Fibroblast of lung (primary cell): ENCODE data around the gene DNAH14. TPM values are rescaled to one million over a fixed set of nuclear protein-coding genes. Genes with fewer than 3 reads are reported as not detected.

ENCODE experiments used
- DNase-seq, 2 donors: peaks; one replicate each; pipeline versions ENCODE4 v3.0.0 to v3.0.0-alpha.2; 2010; ENCODE audit warnings: low read depth in 2 of 2
- H2AFZ ChIP-seq: 2 replicates; pipeline ENCODE4 v1.5.1; 2012; ENCODE audit warnings: low read length, control low read depth, inconsistent platforms
- H3K27ac ChIP-seq: 2 replicates; pipeline ENCODE4 v1.5.1; 2011; ENCODE audit warnings: low read length, control low read depth; ENCODE audit not compliant: insufficient read depth
- H3K27me3 ChIP-seq: 2 replicates; pipeline ENCODE4 v1.5.1; 2011; ENCODE audit warnings: mild to moderate bottlenecking, low read length; ENCODE audit not compliant: control insufficient read depth, insufficient read depth
- H3K36me3 ChIP-seq: 2 replicates; pipeline ENCODE4 v1.5.1; 2011; ENCODE audit warnings: low read length; ENCODE audit not compliant: control insufficient read depth, insufficient read depth
- H3K4me1 ChIP-seq: 2 replicates; pipeline ENCODE4 v1.5.1; 2011; ENCODE audit warnings: low read length; ENCODE audit not compliant: control insufficient read depth, insufficient read depth; ENCODE audit errors: extremely low read depth
- H3K4me2 ChIP-seq: 2 replicates; pipeline ENCODE4 v1.5.1; 2011; ENCODE audit warnings: low read length, control low read depth; ENCODE audit not compliant: insufficient read depth; ENCODE audit errors: extremely low read depth
- H3K4me3 ChIP-seq, 4 experiments: fragments of 200-600 bp in 1 of 4; sonication (generic) in 1 of 4; replicated peaks in 1 of 4; 2 replicates each; pipeline ENCODE4 v1.5.1; 2011 to 2016; ENCODE audit warnings: low read length in 4 of 4, low read depth in 3 of 4, mild to moderate bottlenecking in 3 of 4, control low read depth in 2 of 4, inconsistent platforms in 1 of 4, mixed read lengths in 1 of 4; ENCODE audit not compliant: insufficient read depth in 1 of 4; ENCODE audit errors: control extremely low read depth in 1 of 4
- H3K79me2 ChIP-seq: 2 replicates; pipeline ENCODE4 v1.5.1; 2012; ENCODE audit warnings: mild to moderate bottlenecking, low read length, inconsistent platforms; ENCODE audit not compliant: control insufficient read depth, insufficient read depth
- H3K9ac ChIP-seq: 2 replicates; pipeline ENCODE4 v1.5.1; 2011; ENCODE audit warnings: mild to moderate bottlenecking, low read length, control low read depth; ENCODE audit not compliant: insufficient read depth
- H3K9me3 ChIP-seq: 2 replicates; pipeline ENCODE4 v1.5.1; 2012; ENCODE audit warnings: low read depth, low read length; ENCODE audit not compliant: control insufficient read depth, insufficient read depth
- H4K20me1 ChIP-seq: 2 replicates; pipeline ENCODE4 v1.5.1; 2011; ENCODE audit warnings: low read length; ENCODE audit not compliant: control insufficient read depth, insufficient read depth; ENCODE audit errors: extremely low read depth
- EZH2 ChIP-seq: IDR thresholded peaks from 2 replicates; pipeline ENCODE4 v1.5.1; 2012; ENCODE audit warnings: low read length, control low read depth, mild to moderate bottlenecking; ENCODE audit errors: missing control alignments
- polyA plus RNA-seq, 2 donors: library from polyadenylated mRNA; depleted of rRNA in 1 of 2; stranded (reverse) in 1 of 2; unstranded in 1 of 2; fragments of >200 nt; gene quantifications; 2 replicates each; pipeline ENCODE4 v1.2.1, GENCODE V29; 2011 to 2012; ENCODE audit warnings: missing spikeins in 1 of 2
- total RNA-seq: library from RNA; depleted of rRNA; stranded (reverse); fragments of >200 nt; gene quantifications from 2 replicates; pipeline ENCODE4 v1.2.1, GENCODE V29; 2014
- TF ChIP-seq, protein P1 (sequence below), 2 donors: IDR thresholded peaks in 1 of 2; conservative IDR thresholded peaks in 1 of 2; 1 replicate in 1 of 2; 2 replicates in 1 of 2; pipeline ENCODE4 v1.5.1; 2011 to 2012; ENCODE audit warnings: low read length in 2 of 2, control low read depth in 1 of 2, inconsistent platforms in 1 of 2, low read depth in 1 of 2, mild to moderate bottlenecking in 1 of 2

The DNAH14 gene
- total and polyA plus RNA-seq, 2 donors (not counting 1 experiment from before 2014, with no cell fraction given), result 5.4 to 19.7 TPM

DNA sequence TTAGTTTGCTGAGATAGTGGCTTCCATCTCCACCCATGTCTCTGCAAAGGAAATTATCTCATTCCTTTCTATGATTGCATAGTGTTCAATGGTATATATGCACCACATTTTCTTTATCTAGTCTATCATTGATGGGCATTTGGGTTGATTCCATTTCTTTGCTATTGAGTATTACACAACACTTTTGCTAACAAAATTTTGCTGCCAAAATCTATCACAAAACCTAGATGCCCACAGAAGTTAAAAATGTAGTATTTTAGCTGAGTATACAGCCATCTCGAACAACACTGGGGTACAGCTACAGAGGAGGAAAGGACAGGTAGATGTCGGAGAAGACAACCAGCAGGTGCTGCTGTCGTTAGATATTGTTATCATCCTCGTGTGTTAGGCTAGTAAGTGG, 430.6 kb downstream of the DNAH14 start:
- Histone ChIP-seq H3K4me2 (no peak overlapping the region), H3K27ac (no peak overlapping the region), H3K9me3 (no peaks in the 10 kb centered on the region), H2AFZ (no peak overlapping the region), H3K4me1 (no peaks in the 10 kb centered on the region), H3K4me3 (no peak overlapping the region), H3K9ac (no peak overlapping the region), H3K27me3 (peaks cover 2% of the 10 kb centered on the region), H3K79me2 (no peaks in the 10 kb centered on the region), H3K36me3 (no peaks in the 10 kb centered on the region), H4K20me1 (no peaks in the 10 kb centered on the region)
- no peak for DNase-seq
- no peak for TF ChIP-seq EZH2

DNA sequence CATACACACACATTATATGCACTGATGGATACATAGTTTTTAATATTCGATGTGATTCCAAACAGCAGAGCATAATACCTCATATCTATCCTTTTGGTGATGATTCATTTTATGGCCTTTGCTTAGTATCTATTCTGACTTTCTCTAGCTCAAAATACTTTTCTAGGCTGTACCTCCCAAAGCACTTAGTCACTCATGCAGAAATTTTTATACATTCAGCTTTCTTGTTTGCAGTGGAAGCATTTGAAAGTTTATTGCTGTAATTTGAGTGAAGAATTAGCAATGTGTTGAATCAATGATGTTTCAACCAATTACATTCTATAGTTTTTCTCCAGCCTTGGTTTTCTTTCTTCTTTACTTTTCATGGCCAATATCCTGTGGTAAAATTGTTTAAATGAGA, 431.7 kb downstream of the DNAH14 start:
- no peak for TF ChIP-seq EZH2
- TF ChIP-seq, protein P1, sequence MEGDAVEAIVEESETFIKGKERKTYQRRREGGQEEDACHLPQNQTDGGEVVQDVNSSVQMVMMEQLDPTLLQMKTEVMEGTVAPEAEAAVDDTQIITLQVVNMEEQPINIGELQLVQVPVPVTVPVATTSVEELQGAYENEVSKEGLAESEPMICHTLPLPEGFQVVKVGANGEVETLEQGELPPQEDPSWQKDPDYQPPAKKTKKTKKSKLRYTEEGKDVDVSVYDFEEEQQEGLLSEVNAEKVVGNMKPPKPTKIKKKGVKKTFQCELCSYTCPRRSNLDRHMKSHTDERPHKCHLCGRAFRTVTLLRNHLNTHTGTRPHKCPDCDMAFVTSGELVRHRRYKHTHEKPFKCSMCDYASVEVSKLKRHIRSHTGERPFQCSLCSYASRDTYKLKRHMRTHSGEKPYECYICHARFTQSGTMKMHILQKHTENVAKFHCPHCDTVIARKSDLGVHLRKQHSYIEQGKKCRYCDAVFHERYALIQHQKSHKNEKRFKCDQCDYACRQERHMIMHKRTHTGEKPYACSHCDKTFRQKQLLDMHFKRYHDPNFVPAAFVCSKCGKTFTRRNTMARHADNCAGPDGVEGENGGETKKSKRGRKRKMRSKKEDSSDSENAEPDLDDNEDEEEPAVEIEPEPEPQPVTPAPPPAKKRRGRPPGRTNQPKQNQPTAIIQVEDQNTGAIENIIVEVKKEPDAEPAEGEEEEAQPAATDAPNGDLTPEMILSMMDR (conservative IDR thresholded peaks at IDR 0.05 in 1 of 2, IDR thresholded peaks at IDR 0.05 in 1 of 2; ENCODE audit: low read depth in 1 of 2, low read length in 2 of 2), result no peak
- no peak overlapping the region for H3K9ac ChIP-seq
- no peaks in the 10 kb centered on the region for H3K9me3 ChIP-seq
- H2AFZ ChIP-seq, result no peak overlapping the region
- peak in 1 of 2 donors; percentile 9 for DNase-seq
- H3K4me1 ChIP-seq, result no peaks in the 10 kb centered on the region
- no peaks in the 10 kb centered on the region for H3K36me3 ChIP-seq
- H3K4me3 ChIP-seq, result no peak overlapping the region
- no peak overlapping the region for H3K4me2 ChIP-seq
- peaks cover 2% of the 10 kb centered on the region for H3K27me3 ChIP-seq
- no peak overlapping the region for H3K27ac ChIP-seq
- H3K79me2 ChIP-seq, result no peaks in the 10 kb centered on the region
- H4K20me1 ChIP-seq, result no peaks in the 10 kb centered on the region

DNA sequence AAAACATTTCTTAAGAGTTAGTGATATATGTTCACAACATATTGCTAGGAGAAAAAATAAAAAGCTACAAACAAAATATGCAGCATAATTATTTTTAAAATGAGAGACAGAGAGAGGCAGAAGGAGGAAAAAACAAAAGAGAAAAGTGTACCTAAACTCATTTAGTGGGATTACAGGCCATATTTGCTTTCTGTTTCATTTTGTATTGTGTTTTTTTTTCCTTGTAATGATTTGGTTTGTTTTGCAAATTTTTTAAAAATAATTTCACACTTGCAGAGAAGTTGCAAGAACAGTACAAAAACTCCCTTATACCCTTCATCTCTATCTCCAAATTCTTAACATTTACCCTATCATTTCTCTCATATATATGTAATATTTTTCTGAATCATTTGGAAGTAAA, 433.3 kb downstream of the DNAH14 start:
- no peaks in the 10 kb centered on the region for H3K4me1 ChIP-seq
- H3K9me3 ChIP-seq, result no peaks in the 10 kb centered on the region
- H3K4me3 ChIP-seq, result no peak overlapping the region
- TF ChIP-seq, protein P1 (conservative IDR thresholded peaks at IDR 0.05 in 1 of 2, IDR thresholded peaks at IDR 0.05 in 1 of 2; ENCODE audit: low read depth in 1 of 2, low read length in 2 of 2), result no peak
- TF ChIP-seq EZH2, result no peak
- H3K79me2 ChIP-seq, result no peaks in the 10 kb centered on the region
- no peak overlapping the region for H2AFZ ChIP-seq
- no peak overlapping the region for H3K4me2 ChIP-seq
- H3K27ac ChIP-seq, result no peak overlapping the region
- no peaks in the 10 kb centered on the region for H3K36me3 ChIP-seq
- DNase-seq, result no peak
- no peak overlapping the region for H3K9ac ChIP-seq
- no peaks in the 10 kb centered on the region for H4K20me1 ChIP-seq
- H3K27me3 ChIP-seq, result no peaks in the 10 kb centered on the region
